ENCODE data around the gene CCIN. TPM values are rescaled to one million over a fixed set of nuclear protein-coding genes. Genes with fewer than 3 reads are reported as not detected.
"Not testable (repeated sequence)": the region's sequence is repeated elsewhere in the genome, so short reads cannot be mapped to it uniquely, and the experiment has no call there.

CCIN gene
- total RNA-seq, 4 donors from 2014 or later = 0.65 to 2.5 (median 0.95) TPM; not detected in 1

- no peak for DNase-seq (ENCODE audit: low spot score)
- TF ChIP-seq CTCF (IDR thresholded peaks at IDR 0.05) = no peak
- ATAC-seq (ENCODE audit: low FRiP score) = no peak
Observed at GRCh38 chr9:36174731-36175130, 5.5 kb downstream of the CCIN start.

GRCh38 chr9:36175209-36175608 lies 6.0 kb downstream of the CCIN start:
- DNase-seq (ENCODE audit: low spot score); ATAC-seq (ENCODE audit: low FRiP score): not testable (repeated sequence)

GRCh38 chr9:36176496-36176895 lies 7.3 kb downstream of the CCIN start:
- DNase-seq (ENCODE audit: low spot score); ATAC-seq (ENCODE audit: low FRiP score): not testable (repeated sequence)

- ATAC-seq (ENCODE audit: low FRiP score) (no peak), DNase-seq (ENCODE audit: low spot score) (no peak)
- no peak for TF ChIP-seq CTCF (IDR thresholded peaks at IDR 0.05)
Observed at GRCh38 chr9:36177571-36177970, 8.4 kb downstream of the CCIN start.

- not testable (repeated sequence) for ATAC-seq (ENCODE audit: low FRiP score); DNase-seq (ENCODE audit: low spot score)
Observed at GRCh38 chr9:36180243-36180642, 11.1 kb downstream of the CCIN start.

GRCh38 chr9:36187414-36187813 lies 18.2 kb downstream of the CCIN start:
- no peak for TF ChIP-seq CTCF (IDR thresholded peaks at IDR 0.05)
- DNase-seq (ENCODE audit: low spot score) = no peak

GRCh38 chr9:36188212-36188611 lies 19.0 kb downstream of the CCIN start:
- no peak for ATAC-seq (ENCODE audit: low FRiP score)
- no peak for DNase-seq (ENCODE audit: low spot score)

More at GRCh38 chr9:36187414-36187813, 18.2 kb downstream of the CCIN start:
- no peak for ATAC-seq (ENCODE audit: low FRiP score)

GRCh38 chr9:36189976-36190375 lies 20.8 kb downstream of the CCIN start:
- ATAC-seq (ENCODE audit: low FRiP score) (no peak), DNase-seq (ENCODE audit: low spot score) (no peak)
- TF ChIP-seq CTCF (IDR thresholded peaks at IDR 0.05) = no peak

More at GRCh38 chr9:36188212-36188611, 19.0 kb downstream of the CCIN start:
- TF ChIP-seq CTCF (IDR thresholded peaks at IDR 0.05) = no peak
